GM19240 (cell line): ENCODE results near the gene SYT7.

Experiments used
- DNase-seq: peaks from one replicate; pipeline ENCODE4 v3.0.0; 2011; ENCODE audit warnings: low spot score; ENCODE audit not compliant: insufficient read length

SYT7 gene

DNA sequence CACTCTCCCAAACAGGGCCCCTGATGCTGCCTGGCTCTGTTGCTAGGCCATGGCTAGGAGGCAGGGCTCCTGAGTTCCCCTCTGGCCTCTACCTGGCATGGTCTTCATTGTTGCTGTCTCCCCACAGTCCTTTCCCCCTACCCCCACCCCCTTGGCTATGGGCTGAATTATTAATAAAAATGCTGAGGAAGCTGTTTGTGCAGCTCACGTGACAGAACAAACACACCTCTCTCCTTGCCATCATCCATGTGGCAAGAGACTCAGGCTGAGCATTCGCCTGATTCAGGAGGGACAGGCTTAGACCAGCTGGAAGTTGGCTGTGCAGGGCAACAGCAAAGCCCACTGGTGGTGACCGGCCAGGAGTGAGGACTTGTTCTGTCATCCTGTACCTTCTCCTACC is 4.2 kb upstream of the SYT7 start:
- DNase-seq = no peak

DNA sequence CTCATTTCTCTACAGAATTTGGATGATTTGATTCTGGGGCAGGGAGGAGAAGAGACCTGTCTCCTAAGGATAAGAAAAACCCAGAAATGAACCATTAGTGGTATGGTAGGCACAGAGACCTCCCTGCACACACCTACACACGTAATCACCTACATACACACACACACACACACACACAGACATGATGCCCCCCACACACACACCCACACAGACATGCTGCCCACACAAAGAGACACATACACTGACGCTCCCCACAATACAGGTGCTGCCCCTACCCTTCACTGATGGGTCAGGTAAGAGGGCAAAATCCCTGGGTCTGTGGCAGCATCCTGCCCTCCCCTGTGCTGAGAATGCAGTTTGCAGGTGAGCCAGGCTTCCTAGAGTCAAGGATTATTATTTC is 1.1 kb upstream of the SYT7 start:
- DNase-seq = no peak

DNA sequence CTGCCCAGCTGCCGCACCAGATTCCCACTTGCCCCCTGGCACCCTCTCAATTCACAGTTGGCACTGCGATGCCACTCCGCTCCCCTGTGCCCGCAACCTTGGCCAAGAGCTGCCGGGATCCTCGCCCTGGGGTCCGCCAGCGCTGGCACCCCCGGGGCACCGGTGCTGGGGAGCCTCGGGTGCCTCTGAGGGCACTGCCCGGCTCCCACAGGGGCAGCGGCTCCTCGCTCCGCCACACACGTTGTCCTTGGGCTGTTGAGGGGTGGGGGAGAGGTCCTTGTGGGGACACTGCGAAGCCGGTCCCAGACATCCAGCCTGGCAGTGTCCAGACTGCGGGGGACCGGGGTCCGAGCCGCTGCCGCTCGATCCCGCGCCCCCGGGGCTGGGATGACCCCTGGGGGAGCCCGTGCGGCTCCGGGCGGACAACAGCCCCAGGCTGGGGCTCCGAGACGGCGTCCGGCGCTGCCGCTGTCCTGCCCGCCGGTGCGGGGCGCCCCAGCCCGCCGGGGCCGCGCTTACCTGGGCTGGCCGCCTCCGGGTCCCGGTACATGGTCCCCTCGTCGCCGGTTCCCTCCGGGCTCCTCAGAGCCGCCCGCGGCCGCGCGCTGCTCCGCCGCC is 496 bp downstream of the SYT7 start:
- DNase-seq = no peak

DNA sequence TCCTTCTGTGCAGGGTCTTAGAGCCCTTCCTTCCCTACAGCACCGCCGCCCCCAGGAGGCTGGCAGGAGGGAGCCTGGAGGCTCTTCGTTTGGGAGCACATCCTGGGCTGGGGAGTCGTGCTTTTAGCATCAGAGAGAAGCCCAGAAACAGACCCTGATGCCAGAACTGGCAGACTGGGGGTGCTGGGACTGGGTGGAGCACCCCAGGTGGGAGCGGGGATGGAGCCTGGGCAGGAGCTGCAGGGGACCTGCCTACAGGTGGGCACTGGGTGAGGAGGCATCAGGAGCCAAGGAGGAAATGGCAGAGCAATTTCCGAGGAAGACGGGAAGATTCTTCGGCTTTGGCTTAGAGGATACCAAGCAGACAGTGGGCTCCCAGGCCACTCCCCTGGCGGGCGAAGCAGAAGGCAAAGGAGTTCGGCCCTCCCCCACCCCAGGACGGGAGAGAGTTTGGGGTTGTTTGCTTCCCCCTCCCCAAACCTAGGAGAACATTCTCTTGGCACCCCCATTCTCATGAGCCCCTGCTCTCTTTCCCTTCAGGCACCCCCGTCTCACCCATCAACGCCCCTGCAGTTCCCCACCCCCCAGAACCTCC is 1.1 kb downstream of the SYT7 start:
- no peak for DNase-seq

DNA sequence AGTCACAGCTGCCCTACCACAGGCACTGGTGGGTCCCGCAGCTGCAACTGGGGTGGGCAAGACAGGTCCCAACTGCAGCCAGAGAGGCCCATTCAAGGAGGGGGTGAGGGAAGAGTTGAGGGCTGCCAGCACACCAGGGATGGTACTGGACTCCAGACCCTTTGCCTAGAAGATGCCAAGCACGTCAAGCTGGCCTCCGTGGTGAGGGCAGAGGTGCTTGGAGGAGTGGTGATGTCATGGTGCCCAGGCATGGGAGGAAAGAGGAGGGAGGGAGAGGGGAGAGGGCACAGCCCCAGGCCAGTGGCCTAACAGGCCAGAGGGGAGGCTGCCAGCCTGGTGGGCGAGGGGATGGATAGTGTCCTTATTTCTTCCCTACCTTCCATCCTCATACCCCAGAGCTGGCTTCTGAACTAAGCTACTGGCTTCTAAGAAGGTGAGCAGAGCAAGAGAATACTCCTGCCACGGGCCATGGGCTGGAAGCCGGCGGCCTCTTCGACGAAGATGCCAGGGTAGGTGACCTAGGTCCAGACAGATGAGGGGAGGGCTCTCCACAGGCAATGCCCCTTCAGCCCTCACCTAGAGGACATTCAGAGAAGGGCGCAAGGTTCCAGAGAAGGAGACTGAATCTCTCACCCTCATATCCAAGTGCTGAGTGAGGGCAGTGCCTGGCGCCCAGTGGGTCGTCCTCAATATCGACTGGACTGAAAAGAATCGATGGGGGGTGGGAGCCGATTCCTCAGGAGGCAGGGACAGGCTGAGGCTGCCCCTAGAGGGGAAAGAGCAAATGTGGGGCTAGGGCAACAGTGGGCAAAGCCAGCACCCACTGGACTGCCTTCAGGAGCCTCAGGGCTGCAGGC is 1.8 kb downstream of the SYT7 start:
- DNase-seq = no peak

DNA sequence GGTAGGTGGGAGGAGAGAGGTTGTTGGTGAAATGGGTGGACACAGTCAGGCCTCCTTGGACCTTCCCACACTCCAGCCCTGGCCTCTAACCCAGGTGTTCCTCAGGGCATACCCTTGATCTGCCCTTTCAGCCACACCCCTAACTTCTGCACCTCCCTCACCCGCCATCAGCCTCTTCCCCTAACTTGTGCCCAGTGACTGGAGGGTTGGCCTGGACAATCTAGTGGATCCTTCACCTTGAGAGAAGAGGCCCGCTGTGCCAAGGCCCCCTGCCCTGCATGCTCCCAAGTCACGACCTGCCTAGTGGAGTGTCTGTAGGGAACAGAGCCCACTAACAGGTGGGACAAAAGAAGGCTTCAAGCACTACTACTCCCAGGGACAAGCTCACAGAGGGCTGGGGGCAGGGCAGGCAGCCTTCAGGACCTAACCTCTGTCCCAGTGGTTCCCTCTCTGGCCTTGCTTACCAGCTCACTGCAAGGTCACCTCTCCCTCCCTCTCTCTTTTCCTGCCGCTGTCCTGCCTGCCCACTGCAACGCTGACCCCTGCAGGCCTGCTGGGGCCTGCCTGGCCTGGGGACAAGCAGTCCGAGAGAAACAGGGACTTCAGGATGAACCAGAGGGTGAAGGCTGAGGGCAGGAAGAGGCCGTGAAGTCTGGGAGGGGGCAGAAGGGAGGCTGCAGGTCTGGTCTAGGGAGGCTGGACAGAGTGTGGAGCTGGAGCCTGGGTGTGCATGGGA is 3.3 kb downstream of the SYT7 start:
- DNase-seq = no peak

DNA sequence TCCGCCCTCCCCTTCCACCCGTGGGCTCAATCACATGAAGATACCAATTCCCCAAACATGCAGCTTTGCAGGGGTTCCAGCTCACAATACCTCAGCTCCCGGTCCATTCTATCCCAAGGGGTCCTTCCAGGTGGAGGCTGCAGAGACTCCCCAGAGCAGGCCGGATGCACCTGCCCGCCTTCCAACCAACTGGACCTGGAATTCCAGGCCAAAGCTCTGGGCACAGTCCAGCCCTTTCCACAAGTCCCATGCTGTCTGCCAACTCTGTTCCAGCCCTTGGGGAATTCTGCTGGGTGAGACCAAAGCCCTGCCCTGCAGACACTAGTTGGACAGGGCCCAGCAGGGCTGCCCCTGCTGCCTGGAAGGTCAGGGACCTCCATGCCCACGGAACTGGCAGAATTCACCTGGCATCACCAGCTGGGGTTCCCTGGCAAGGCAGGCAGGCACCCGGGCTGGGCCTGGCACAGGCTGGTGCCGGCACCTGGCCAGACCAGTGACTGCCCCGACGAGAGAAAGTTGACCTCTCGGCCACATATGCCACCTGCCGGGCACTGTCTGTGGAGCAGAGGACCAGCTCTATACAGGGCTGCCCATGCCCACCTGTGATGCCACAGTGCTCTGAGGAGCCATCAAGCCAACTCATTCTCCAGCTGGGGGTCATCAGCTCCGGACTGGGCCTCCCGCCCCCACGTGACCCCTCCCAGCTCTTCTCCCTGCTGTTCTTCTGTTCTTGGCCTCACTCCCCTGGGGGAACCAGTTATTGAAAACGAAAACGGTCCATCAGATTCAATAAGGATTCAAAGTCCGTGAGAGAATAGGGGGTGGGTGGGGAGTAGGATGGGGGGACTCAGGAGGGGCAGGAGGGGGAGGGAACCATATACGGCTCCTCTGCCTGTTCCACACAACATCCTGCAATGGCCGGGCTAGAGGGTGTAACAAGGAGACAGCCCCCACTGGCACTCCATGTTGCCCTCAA is 4.7 kb downstream of the SYT7 start:
- DNase-seq = no peak

DNA sequence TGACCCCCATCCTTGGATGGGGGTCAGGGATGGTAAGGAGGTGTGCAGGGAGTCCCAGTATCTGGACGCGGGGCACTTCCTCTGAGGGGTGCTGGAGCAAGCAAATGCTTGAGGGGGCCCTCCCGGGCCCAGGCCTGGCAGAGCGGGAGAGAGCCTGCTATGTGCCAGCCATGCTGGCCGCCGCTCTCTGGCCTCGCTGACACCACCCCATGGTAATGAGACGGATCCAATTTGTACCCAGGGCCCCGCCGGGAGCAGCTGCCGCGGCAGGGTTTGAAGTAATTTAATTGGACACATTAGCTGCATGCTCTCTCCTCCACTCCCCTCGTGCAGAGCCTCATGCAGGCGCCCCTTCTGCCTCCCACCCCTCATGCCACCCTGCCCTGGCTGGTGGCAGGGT is 6.3 kb downstream of the SYT7 start:
- DNase-seq = no peak

DNA sequence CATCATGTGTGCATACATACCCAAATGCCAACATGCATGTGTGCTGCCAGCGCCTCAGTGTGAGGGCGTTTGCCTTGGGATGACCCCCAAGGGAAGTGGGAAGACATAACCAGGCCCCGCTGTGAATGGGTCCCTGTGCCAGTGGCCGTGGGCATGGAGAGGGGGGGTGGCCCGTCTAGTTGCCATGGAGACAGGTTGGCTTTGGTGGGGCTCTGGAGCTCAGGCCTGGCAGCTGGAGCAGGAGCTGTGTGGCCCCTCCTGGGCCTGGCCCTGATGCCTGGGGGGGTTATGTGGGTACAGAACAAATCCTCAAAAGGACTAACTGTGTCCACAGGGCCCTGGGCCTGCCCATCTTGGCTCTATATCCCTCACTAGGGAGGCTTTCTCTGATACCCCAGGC is 8.0 kb downstream of the SYT7 start:
- DNase-seq = no peak

DNA sequence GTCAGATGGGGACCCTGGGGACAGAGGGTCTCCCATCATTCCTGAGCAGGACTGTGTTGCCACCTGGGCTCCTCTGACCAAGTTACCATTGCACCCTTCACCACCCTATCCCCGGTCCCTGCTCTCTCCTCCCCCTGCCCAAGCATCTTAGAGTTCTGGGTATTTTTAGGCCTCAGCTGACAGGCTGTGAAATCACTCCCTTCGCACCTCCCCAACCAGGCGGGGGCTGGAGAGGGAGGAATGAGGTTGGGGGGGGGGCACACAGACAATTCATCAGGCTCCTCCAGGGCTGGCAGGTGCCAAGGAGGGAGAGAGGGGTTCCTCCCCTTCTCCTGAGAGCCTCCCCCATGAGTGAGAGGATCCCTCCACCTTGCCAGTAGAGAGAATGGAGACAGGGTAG is 9.0 kb downstream of the SYT7 start:
- no peak for DNase-seq

DNA sequence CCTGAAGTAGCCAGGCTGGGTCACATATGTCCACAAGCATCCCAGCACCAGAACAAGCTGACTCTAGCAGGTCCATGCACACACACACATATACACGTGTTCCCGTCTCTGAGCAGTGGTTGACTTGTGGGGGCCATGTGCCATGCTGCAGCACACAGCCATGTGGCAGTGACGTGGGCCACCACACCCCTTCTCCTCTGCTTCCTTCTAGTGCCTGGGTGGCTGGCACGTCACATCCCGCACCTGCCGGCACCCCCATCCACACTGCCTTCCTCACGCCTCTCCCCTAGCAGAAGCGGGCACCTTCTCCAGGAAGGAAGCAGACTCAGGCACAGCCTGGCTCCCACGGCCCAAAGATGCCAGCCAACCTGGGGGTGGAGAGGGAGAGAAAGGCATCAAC is 9.5 kb downstream of the SYT7 start:
- no peak for DNase-seq

DNA sequence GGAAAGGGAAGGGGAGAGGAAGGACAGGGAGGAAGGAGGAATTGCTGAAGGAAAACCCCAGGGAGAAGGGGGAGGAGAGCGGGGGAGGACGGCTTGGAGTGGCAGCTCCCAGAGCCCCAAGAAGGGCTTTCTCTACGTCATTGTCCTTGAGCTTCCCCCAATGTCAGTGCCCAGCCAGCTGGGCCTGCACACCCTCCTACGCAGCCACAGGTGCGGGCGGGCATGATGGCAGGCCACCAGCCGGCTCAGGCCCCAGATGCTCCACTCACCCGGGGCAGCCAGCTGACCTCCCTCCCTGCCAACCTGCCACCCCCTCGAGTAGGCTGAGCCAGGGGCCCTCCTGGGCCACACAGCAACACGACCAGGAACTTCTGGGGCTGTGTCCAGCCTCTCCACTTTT is 11.2 kb downstream of the SYT7 start:
- no peak for DNase-seq

DNA sequence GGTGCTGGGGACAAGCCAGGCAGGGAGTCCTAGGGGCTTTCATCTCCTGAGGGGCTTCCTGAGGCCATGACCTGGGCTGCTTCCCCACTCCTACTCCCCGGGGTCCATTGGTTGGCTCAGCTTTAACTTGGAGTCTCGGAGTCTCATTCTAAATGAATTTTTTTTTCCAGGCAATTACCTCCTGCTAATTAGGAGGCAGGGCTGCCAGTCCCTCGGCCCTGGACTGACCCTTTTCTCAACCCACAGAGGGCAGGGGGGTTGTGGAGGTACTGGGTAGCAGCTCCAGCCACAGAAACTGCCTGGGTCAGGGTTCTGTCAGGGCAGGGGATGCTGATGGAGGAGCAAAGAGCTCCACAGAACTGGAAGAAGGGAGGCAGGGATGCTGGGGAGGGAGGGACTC is 11.9 kb downstream of the SYT7 start:
- no peak for DNase-seq

DNA sequence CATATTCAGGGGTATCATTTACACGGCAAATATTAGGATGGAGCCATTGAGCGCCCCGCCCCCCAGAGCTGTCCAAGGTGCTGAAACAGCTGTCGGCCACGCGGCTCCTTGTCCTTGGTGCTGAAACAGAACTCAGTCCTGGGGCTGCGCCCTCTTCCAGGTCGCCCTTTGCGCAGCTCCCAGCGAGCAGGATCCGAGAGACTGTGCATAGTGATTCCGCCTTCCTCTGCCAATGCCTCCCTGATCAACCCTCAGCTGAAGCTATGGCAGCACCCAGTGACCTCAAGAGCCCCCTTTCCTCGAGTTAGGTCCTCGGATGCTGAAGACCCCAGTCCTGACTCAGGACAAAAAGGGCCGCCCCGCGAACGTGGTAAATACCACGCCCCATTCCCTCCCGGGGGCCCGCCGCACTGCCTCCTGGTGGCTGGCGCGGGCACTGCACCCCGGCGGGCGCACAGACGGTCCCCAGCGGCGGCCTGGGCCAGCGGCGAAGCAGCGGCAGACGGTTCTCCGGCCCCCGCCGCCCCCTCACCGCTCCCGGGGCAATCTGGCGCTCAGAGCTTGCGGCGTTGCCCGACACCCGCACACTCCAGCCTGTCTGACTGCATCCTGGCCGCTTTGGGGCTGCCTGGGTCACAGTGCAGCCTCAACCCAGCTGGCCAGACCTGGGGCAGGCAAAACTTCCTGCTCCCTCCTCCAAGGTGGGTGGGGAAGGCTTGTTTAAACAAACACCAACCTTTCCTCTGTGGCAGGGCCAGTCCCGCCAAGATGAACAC is 13.4 kb downstream of the SYT7 start:
- DNase-seq = peak; percentile 76

DNA sequence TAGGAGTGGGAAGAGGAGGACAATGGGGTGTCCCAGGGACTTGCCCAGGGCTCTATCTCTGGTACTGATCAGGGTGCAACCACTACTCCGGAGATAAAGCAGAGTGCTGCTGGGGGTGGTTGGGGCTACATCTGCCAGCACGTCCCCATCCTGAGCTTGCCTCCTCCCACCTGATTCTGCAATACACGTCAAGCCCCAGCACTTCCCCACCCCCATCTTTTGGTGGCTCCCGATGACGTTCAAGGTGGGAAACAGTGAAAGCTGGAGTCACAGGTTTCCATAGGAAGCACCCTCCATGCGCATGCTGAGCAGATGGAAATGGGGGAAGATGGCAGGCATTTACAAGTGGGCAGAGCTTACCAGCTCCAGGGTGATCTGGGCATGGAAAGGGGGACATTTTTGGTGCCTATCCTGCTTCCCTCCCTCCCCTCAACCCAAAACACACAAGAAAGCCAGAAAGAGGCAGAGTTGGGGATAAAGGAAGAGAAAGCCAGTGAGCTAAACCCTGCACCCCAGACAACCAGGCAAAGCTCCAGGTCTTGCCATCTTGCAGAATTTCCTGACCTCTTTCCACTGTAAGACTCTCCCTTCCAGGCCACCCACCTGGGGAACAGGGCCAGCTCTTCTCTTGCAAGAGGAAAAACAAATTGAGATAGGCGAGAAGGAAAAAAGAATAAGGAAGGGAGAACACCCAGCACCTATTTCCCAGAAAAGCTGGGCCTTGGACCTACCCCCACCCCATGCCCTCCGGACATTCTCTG is 15.8 kb downstream of the SYT7 start:
- no peak for DNase-seq

DNA sequence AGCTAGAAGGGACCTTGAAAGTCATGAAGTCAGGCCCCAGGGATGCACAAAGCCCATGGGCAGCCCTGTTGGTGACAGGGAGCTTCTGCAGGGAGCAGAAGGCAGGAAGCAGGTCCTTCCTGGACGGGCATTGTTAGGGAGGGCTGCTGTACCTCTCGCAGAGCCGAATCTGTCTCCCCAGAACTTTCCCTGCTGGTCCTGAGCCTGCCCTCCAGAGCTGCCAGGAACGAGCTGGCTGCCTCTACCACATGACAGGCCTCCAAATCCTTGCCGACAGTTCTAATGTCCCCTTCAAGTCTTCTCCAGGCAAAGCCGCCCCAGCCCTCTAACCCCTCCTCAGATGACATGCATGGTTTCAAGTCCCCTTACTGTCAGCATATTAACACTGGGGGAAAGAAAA is 20.1 kb downstream of the SYT7 start:
- DNase-seq = no peak

DNA sequence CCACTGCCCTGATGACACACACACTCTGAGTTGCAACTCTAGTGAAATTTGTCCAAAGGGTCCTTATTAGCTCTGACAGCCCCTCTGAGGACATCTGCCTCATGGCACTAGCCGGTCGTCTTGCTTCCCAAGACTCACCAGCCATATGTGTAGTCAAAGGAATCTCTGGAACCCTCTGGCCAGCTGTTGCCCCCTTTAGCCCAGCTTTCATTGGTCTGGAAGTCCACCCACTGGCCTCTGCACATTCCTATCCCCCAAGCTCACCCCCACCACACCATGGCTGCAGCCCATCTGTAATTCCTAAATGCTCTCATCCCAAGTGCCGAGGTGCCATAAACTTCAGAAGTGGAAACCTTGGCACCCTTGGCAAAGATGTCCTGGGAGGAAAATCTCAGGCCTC is 24.3 kb downstream of the SYT7 start:
- no peak for DNase-seq

DNA sequence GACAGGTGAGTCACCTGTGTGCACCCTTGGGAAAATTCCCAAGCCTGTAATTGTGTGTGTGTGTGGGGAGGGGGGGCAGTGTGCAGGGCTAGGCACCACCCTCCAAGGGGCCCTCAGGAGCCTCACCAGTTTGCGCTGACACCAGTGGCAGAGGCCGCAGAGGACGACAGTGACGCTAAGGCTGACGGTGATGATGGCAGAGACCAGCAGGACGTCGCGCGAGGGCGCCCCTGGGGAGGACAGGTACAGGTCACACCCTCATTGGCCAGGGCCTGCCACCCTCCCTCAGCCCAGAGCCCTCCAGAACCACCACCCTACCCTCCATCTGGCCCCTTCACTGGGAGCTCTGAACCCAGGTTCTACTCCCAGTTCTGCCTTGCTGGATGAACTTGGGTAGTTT is 24.9 kb downstream of the SYT7 start:
- DNase-seq = no peak
